Body of pancreas (tissue), 4 donors: Measurements from ENCODE around the gene SLC1A5. TPM values are rescaled to one million over a fixed set of nuclear protein-coding genes. Genes with fewer than 3 reads are reported as not detected.

Source experiments
- ATAC-seq: fragments of 150-250 bp; one replicate; pipeline ENCODE4 v1.9.1; 2016
- DNase-seq, 4 donors: peaks; one replicate each; pipeline ENCODE4 v3.0.0-alpha.2; 2019
- H3K27ac ChIP-seq, 4 donors: fragments of 200-600 bp; sonication (generic); 1 replicate in 3 of 4; 2 replicates in 1 of 4; pipeline versions ENCODE4 v1.5.1 to v1.6.1; 2016 to 2019; ENCODE audit warnings: mild to moderate bottlenecking in 1 of 4, mixed read lengths in 1 of 4, moderate library complexity in 1 of 4
- H3K27me3 ChIP-seq, 2 donors: fragments of 200-600 bp; sonication (generic); one replicate each; pipeline ENCODE4 v1.6.0; 2016; ENCODE audit warnings: mild to moderate bottlenecking in 1 of 2
- H3K36me3 ChIP-seq, 2 donors: fragments of 200-600 bp; sonication (generic); replicated peaks in 1 of 2; 2 replicates each; pipeline ENCODE4 v1.5.1; 2016; ENCODE audit warnings: low read depth in 2 of 2; ENCODE audit not compliant: insufficient read depth in 1 of 2
- H3K4me1 ChIP-seq: fragments of 200-600 bp; sonication (generic); one replicate; pipeline ENCODE4 v1.6.0; 2016
- H3K4me3 ChIP-seq, 2 donors: fragments of 200-600 bp; sonication (generic); 1 replicate in 1 of 2; 2 replicates in 1 of 2; pipeline ENCODE4 v1.5.1; 2016 to 2019
- H3K9me3 ChIP-seq, 3 donors: fragments of 200-600 bp; sonication (generic); 1 replicate in 2 of 3; 2 replicates in 1 of 3; pipeline ENCODE4 v1.5.1; 2016
- CTCF ChIP-seq, 7 experiments: fragments of 450-650 bp in 4 of 7; fragments of 200-600 bp in 3 of 7; sonication (generic) in 3 of 7; IDR thresholded peaks; one replicate each; pipeline ENCODE4 v1.5.1; 2016 to 2019; ENCODE audit warnings: antibody characterized with exemption in 7 of 7
- POLR2A ChIP-seq, 3 donors: fragments of 450-650 bp; IDR thresholded peaks; one replicate each; pipeline ENCODE4 v1.6.1; 2016; ENCODE audit warnings: antibody characterized with exemption in 3 of 3, mild to moderate bottlenecking in 2 of 3
- WGBS, 2 donors: methylation state at CpG; one replicate each; pipeline ENCODE4 v1.1.5; 2017; 5-methylcytosine and 5-hydroxymethylcytosine counted together
- intact Hi-C: fragments of 100-400 bp; cut with DNase I; formaldehyde crosslinking; loops from one replicate; pipeline ENCODE4 v1.15.1; 2023
- total RNA-seq, 2 donors: library from RNA; depleted of rRNA; stranded (reverse); fragments of >200 nt; gene quantifications; one replicate each; pipeline ENCODE4 v1.1.0, GENCODE V29; 2016

SLC1A5 gene
- total RNA-seq = 10 to 100 TPM; 31.4 to 39.2 TPM

GRCh38 chr19:46788262-46788967, at the start of gene SLC1A5:
SLC1A5 (minus strand) TSS chr19:46788594; CDS start chr19:46787965, 629 bp downstream.
- DNase-seq (peak; percentile 95 to 97 (median 96)), ATAC-seq (peak; percentile 88)
- intact Hi-C loops = no loop called here
- Histone ChIP-seq H3K36me3 (no peaks in the 10 kb centered on the region), H3K9me3 (no peaks in the 10 kb centered on the region), H3K27me3 (no peaks in the 10 kb centered on the region), H3K4me1 (peaks cover 49% of the 10 kb centered on the region), H3K27ac (peak within 1 kb of the TSS; percentile 70 to 90 (median 80)), H3K4me3 (peak within 1 kb of the TSS; percentile 54 to 66)
- peak; percentile 91 to 96 (median 93) for TF ChIP-seq POLR2A (IDR thresholded peaks at IDR 0.05)
- TF ChIP-seq CTCF (IDR thresholded peaks at IDR 0.05) = no peak
- 2 to 7% methylated on average over 3 to 46 of the region's 46 CpGs for WGBS, 2 donors

- Histone ChIP-seq H3K4me1 (peaks cover 7% of the 10 kb centered on the region), H3K27ac (no peak overlapping the region), H3K36me3 (peaks cover 0 to 5% of the 10 kb centered on the region in 2 donors), H3K4me3 (no peak overlapping the region), H3K27me3 (no peaks in the 10 kb centered on the region), H3K9me3 (no peaks in the 10 kb centered on the region)
- no peak for TF ChIP-seq POLR2A (IDR thresholded peaks at IDR 0.05)
- no peak for TF ChIP-seq CTCF (IDR thresholded peaks at IDR 0.05)
- no peak for DNase-seq
- ATAC-seq = no peak
- intact Hi-C loops = no loop called here
- WGBS, 2 donors = 92 to 100% methylated on average over 3 to 15 of the region's 20 CpGs
These were observed 49.8 kb upstream of the SLC1A5 start for GRCh38 chr19:46838160-46838559.

- 84 to 89% methylated on average over 6 of the region's 6 CpGs for WGBS, 2 donors
- ATAC-seq = no peak
- intact Hi-C loops = no loop called here
These were observed 46.6 kb upstream of the SLC1A5 start for GRCh38 chr19:46834984-46835383.

GRCh38 chr19:46834121-46834520, 45.7 kb upstream of the SLC1A5 start:
- H3K36me3 ChIP-seq = no peaks in the 10 kb centered on the region
- peaks cover 5% of the 10 kb centered on the region for H3K4me1 ChIP-seq
- 77 to 83% methylated on average over 5 of the region's 5 CpGs for WGBS, 2 donors
- H3K4me3 ChIP-seq = no peak overlapping the region
- no peak overlapping the region for H3K27ac ChIP-seq
- DNase-seq (no peak), ATAC-seq (no peak)
- no peak for TF ChIP-seq POLR2A (IDR thresholded peaks at IDR 0.05)
- no peak for TF ChIP-seq CTCF (IDR thresholded peaks at IDR 0.05)
- H3K9me3 ChIP-seq = no peaks in the 10 kb centered on the region
- intact Hi-C loops = no loop called here
- no peaks in the 10 kb centered on the region for H3K27me3 ChIP-seq

More at GRCh38 chr19:46834984-46835383, 46.6 kb upstream of the SLC1A5 start:
- DNase-seq = no peak
- Histone ChIP-seq H3K36me3 (peaks cover 0 to 2% of the 10 kb centered on the region in 2 donors), H3K9me3 (no peaks in the 10 kb centered on the region), H3K27me3 (no peaks in the 10 kb centered on the region), H3K4me1 (no peaks in the 10 kb centered on the region), H3K4me3 (no peak overlapping the region), H3K27ac (no peak overlapping the region)
- no peak for TF ChIP-seq POLR2A (IDR thresholded peaks at IDR 0.05)
- no peak for TF ChIP-seq CTCF (IDR thresholded peaks at IDR 0.05)

GRCh38 chr19:46830864-46831263, 42.5 kb upstream of the SLC1A5 start:
- no peaks in the 10 kb centered on the region for H3K9me3 ChIP-seq
- peaks cover 5% of the 10 kb centered on the region for H3K4me1 ChIP-seq
- ATAC-seq (no peak), DNase-seq (no peak)
- H3K4me3 ChIP-seq = no peak overlapping the region
- no peak overlapping the region for H3K27ac ChIP-seq
- H3K36me3 ChIP-seq = no peaks in the 10 kb centered on the region
- WGBS, 2 donors = 93 to 98% methylated on average over 2 of the region's 2 CpGs
- no peak for TF ChIP-seq POLR2A (IDR thresholded peaks at IDR 0.05)
- TF ChIP-seq CTCF (IDR thresholded peaks at IDR 0.05) = no peak
- intact Hi-C loops = no loop called here
- H3K27me3 ChIP-seq = no peaks in the 10 kb centered on the region
